NCI-H226 (cell line): ENCODE data around the gene RECQL5.

Experiments used
- DNase-seq: peaks from one replicate; pipeline ENCODE4 v3.0.0-alpha.2; 2015

Gene RECQL5

DNA sequence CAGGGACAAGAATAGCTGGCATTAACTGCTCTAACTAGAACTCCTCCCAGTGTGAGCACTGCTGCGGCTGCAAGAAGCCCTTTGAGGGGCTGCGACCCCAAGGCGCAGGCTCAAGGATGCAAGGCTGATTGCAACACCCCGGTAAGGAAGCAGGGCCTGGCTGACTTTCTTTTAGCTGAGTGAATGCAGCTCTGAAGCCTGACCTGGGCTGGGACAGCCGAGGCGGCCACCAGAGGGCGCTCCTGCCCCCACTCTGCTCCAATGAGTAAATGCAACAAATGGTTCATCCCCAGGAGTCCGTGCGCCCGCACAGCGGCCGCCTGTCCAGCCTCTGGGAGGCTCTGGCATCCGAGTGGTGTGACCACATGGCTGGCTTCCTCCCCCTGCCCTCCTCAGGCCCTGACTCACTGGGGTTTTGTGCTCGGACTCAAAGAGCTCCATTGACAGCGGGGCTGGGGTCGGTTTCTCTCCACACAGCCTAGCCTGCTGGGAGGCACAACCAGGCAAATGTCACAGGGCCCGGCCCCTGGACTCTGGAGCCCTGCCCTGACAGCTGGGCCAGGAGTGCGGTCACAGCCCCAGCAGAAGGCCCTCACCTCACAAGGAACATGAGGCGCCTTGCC lies 34.0 kb downstream of the RECQL5 start, which contains the start of gene SMIM5:
Gene SMIM5, plus strand, starts transcription at position 572 of the 623 bp plus-strand sequence. CDS start 6,768 bp downstream, outside the sequence.
- peak; percentile 92 for DNase-seq

DNA sequence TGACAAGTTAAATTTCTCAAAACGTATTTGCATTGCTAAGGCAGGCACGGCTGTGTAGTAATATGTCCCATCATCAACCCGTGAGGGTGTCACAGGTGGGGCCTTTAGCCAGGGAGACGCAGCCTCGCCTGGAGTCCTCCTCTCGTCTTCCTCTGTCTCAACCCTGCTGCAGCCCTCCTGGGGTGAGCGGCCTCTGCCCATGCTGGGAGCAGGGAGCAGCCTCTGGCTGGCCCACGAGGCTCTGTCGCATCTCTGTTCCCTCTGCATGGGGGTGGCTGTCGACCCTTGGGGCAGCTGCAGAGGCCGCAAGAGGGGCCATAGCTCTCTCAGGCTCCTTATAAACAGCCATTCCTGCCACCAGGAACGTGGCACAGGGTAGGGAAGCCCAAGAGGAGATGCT lies 34.5 kb downstream of the RECQL5 start:
- DNase-seq: no peak

DNA sequence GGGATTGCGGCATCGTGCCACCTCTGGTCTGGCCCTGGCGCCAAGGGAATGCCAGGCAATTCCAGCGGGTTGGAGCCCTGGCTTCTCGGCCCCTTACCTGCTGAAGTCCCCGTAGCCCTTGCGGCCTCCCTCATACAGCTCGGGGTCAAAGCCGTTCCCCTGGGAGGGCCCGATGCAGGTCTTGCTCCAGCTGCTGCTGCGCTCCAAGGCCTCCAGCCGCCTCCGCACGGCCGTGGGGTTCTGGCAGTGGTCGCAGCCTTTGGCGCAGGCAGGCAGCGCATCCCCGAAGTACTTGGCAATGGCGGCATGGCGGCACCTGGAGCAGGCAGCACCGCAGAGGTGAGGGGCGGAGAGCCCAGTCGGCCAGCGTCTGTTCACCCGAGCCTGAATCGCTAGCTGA lies 35.6 kb downstream of the RECQL5 start:
- no peak for DNase-seq

DNA sequence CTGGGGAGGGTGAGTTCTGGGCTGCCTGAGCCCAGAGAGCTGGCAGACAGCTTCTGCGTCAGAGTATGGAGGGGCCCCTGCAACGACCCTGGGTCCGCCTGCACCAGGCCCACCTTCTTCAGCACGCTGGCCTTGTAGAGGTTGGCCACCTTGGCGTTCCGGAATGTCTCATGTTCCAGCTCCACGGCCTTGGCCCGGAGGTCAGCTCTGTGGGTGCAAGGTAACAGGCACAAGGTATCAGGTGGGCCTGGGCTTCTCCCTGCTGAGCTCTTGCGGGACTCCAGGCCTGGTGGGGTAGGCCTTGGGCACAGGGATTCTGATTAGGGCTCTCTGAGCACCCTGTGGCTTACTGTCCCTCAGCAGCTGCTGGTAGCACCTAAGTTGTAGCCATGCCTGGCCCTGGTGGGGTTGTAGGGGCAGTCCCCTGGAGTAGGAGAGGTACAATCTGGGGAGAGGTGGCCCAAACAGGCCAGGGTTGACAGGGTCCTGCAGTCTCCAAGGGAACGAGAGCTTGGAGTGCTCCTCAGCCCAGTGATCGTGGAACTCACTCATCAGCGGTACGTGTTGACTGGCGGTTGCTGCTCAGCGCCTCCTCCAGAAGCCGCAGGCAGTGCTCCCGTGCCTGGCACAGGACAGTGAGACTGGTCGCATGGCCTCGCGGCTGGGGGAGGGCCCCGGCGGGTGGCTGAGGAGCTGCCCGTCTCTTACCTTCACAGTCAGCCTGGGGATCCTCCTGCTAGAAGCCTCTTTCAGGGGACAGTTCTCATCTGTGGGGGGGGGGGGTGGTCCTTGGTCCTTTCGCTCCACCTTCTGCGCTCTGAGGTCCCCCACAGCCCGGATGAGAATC lies 36.7 kb downstream of the RECQL5 start:
- DNase-seq: no peak

DNA sequence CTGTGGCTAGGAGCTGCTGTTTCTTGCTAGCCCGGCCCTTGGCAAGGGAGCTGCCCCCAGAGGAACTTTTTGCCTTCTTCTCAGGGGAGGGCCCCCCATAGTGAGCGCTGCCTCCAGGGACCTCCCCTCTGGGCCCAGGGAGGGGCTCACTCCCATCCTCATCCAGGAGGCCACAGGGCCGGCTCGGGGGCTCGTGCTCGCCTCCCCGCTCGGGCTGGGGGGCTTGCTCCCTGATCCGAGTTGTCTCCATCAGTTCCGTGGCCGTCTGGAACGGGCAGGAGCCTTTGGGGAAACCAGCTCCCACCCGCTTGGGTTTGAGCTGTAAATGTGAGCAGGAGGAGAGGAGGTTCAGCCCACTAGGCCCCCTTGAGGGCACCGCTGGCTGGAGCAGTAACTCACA lies 37.8 kb downstream of the RECQL5 start:
- no peak for DNase-seq

DNA sequence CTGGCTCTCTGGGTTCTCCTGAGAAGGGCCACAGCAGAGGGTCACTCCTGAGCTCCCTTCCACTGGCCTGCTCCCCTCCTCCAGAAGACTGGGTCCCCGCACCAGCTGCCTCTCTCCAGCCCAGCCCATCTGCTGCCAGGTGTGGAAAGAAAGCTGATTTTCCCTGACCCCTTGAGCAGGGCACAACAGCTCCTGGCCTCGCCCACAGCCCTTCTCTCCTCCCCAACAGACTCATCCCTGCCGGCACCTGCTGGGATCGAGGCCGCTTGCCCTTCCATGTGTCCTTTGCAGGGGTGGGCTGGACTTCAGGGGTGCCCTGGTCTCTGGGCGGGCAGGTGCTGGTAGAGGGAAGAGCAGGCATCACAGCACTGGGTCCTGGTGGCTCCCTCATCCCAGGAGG lies 38.5 kb downstream of the RECQL5 start:
- no peak for DNase-seq

DNA sequence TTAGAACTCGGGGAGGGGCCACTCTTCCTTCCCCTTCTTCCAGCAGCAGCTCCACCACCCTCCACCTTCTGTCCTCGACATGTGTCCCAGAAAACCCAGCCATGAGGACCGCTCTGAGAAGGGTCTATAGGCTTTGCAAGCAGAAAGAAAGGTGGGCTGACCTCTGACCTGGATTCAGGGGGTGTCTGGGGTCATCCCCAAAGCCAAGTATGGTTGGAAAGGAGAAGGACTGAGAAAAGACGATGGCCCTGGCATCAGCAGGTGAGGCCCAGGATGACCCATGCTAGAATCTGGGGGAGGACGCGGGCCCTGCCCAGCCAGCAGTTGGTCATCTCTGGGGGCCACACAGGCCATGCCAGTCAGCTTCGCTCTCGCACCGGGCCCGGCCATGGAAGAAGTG lies 39.9 kb downstream of the RECQL5 start:
- no peak for DNase-seq

DNA sequence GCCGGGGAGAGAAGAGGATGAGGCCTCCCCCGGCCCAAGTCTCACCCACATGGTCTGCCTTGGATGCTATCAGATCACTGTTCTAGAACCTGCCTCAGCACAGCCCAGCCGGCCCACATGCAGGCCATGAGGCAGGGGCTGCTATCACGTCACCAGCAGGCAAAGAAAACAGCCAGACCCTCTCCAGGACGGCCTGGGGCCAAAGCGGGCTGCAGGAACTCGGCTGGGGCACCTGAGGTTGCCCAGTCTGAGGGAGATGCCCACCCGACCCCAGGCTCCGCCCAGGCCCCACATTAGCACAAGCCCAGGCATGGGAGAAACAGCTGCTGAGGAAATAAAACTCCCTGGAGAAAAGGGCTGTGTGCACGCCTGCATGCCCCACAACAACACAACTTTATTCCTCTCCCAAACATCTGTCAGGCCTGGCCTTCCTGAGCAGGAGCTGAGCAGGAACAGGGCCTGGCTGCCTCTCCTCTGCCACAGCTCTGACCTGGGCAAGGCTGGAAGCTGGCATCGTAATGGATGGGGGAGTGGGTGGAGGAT lies 40.4 kb downstream of the RECQL5 start:
- no peak for DNase-seq

DNA sequence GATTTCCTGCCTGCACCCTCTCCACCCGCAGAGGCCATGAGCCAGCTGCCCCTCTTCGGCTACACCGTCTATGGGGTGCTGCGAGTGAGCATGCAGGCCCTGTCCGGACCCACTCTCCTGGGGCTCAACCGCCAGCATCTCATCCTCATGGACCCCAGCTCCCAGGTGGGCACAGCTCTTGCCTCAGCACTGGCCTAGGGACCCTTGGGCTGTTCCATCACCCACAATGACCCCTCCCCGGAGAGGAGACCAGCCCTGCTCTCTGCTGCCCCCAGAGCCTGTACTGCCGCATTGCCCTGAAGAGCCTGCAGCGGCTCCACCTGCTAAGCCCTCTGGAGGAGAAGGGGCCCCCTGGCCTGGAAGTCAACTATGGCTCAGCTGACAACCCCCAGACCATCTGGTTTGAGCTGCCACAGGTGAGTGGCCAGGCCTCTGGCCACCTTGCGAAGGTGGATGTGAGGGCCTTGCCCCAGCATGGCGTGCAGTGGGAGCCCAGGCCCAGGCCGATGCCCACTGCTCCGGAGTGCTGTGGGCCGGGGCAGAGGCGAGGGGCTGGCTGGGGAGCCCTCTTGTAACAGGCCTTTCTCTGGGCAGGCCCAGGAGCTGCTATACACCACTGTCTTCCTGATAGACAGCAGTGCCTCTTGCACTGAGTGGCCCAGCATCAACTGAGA lies 41.0 kb downstream of the RECQL5 start:
- no peak for DNase-seq

DNA sequence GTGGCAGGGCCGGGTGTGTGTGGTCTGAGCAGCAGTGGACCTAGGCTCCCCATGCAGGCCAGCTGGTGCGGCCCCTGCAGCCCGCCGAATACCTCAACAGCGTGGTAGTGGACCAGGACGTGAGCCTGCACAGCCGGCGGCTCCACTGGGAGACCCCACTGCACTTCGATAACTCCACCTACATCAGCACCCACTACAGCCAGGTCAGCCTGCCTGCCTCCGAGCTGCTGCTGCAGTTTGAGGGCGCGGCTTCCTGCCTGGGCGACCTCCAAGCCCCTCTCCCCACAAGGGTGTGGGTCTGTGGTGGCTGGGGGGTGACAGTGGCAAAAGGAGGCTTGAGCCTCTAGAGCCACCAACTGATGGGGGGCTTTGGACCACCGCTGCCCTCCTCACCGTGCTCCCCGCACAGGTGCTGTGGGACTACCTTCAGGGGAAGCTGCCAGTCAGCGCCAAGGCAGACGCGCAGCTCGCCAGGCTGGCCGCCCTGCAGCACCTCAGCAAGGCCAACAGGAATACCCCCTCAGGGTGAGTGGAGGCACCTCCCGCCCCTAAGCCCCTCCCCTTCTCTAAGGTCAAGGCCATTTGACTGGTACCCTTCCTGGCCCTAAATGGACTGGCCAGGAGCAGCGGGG lies 42.1 kb downstream of the RECQL5 start:
- DNase-seq: no peak

DNA sequence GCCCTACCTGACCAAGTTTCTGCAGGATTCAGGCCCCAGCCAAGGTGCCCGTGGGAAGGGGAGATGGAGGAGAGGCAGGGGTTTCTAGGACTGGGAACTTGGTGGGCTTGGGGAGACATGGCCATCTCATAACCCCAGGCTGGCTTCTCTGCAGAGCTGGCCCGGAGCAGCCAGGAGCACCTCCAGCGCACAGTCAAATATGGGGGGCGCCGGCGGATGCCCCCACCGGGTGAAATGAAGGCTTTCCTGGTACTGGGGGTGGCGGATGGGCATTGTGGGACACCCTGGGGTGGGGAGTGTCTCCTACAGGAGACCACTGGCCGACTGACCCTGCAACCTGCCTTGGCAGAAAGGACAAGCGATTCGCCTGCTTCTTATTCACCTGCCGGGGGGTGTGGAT lies 42.9 kb downstream of the RECQL5 start:
- DNase-seq: no peak

DNA sequence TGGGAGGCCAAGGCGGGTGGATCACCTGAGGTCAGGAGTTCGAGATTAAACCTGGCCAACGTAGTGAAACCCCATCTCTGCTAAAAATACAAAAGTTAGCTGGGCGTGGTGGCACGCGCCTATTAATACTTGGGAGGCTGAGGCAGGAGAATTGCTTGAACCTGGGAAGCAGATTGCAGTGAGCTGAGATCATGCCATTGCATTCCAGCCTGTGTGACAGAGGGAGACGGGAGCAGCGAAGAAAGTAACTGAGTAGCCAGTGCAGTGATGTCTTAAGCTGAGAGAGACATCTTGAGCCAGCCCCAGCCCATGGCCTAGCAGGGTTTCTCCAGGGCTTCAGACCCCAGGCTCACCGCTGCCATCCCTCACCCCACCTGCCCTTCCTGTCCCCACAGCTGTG lies 43.6 kb downstream of the RECQL5 start:
- no peak for DNase-seq

DNA sequence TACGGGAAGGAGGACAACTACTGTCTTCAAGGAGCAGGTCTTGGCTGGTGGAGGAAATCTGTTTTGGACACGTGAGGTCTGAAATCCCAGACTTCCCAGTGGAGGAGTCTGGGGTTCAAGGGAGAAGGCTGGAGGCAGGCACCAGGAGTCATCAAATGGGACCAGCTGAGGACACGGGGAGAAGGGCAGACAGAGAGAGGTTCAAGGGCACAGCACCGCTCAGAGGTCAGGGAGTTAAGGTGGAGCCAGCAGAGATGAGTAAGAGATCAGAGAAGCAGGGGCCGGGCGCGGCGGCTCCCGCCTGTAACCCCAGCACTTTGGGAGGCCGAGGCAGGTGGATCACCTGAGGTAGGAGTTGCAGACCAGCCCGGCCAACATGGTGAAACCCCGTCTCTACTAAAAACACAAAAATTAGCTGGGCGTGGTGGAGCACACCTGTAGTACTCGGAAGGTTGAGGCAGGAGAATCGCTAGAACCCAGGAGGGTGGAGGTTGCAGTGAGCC lies 44.1 kb downstream of the RECQL5 start:
- no peak for DNase-seq

DNA sequence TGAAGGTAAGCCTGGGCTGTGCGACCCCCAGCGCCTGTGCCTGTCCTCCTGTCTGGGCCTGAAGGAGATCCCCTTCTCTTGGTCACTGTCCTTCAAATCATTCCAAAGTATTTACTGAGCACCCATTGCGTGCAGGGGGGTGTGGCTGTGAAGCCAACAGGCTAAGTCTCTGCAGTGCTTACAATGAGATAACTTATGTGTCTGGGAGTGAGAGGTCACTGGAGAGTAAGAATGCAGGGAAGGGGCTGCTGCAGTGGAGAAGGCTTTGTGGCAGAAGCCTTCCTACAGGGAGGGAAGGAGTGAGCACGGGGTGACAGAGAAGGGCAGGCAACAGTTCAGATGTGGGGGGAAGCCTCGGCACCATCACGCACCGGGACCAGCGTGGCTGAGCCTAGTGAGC lies 44.9 kb downstream of the RECQL5 start:
- no peak for DNase-seq

DNA sequence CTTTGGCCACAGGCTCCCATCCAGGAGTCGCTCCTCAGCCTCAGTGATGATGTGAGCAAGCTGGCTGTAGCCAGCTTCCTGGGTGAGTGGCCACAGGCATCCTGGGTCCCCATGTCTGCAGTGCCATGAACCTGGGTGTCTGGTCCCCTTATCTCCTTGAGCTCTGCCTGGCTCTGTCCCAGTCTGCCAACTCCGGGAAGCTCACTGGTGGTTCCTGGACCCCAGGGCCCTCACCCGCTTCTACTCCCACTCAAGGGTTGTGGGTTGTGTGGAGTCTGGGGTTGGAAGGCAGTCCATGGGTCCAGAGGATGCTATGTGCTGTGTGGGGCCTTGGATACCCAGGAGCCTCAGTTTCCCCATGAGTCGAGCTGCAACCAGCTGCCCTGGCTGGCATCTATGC lies 45.5 kb downstream of the RECQL5 start:
- no peak for DNase-seq

DNA sequence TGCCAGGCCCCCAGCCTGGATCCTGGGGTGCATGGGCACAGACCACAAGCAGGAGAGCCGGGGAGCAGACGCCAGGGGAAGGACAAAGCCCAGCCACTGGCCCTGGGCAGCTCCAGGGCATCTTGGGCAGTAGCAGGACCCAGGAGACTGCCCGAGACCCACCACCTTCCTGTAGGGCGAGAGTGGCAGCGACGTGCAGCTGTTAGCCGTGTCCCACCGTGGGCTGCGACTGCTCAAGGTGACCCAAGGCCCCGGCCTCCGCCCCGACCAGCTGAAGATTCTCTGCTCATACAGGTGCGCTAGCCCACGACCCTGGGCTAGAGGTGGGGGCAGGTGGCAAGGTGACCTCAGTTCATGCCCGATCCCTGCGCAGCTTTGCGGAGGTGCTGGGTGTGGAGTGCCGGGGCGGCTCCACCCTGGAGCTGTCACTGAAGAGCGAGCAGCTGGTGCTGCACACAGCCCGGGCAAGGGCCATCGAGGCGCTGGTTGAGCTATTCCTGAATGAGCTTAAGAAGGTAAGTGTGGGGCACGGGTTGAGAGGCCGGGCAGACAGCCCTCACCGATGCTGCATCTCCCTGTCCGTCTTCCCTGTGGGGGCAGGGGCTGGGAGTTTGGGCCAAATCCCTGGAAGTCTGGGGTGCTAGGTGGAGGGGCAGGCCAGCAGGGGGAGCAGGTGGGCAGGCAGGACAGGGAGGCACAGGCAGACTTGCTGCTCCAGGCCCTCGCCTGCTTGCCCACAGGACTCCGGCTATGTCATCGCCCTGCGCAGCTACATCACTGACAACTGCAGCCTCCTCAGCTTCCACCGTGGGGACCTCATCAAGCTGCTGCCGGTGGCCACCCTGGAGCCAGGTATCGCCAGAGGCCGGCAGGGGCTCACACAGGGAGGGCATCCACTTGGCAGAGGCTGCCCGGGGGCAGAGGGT lies 47.2 kb downstream of the RECQL5 start:
- DNase-seq: peak; percentile 24

DNA sequence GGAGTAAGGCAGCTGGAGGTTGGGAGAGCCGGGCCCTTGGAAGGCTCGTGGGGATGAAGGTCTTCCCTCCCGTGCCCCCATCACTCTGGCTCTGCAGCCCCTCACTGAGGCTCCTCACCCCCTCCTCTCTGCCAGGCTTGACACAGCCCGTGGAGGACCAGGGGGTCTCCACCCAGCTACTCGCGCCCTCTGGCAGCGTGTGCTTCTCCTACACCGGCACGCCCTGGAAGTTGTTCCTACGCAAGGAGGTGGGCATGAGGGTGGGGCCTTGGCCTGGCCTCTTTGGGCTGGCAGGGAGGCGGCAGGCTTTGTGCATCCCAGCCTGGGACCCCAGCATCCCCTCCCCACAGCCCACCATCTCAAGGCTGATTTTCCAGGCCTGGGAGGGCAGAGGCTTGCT lies 49.3 kb downstream of the RECQL5 start:
- no peak for DNase-seq

DNA sequence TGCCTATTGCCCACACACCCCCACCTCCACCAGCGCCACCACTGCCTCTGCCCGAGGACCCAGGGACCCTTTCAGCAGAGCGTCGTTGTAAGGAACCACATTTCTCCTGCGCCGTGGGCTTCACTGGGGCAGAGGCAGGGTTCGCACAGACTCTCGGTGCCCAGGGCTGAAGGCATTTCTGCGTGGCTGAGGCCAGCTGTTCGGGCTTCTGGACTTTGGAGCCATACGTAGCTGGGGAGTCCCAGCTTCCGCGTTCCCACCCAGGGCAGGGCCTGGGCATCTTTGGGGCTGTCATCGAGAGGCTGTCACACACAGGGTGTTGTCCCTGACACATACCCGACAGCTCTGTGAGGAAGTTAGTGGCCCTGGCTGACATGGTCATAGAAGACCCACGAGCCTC lies 49.7 kb downstream of the RECQL5 start:
- no peak for DNase-seq

DNA sequence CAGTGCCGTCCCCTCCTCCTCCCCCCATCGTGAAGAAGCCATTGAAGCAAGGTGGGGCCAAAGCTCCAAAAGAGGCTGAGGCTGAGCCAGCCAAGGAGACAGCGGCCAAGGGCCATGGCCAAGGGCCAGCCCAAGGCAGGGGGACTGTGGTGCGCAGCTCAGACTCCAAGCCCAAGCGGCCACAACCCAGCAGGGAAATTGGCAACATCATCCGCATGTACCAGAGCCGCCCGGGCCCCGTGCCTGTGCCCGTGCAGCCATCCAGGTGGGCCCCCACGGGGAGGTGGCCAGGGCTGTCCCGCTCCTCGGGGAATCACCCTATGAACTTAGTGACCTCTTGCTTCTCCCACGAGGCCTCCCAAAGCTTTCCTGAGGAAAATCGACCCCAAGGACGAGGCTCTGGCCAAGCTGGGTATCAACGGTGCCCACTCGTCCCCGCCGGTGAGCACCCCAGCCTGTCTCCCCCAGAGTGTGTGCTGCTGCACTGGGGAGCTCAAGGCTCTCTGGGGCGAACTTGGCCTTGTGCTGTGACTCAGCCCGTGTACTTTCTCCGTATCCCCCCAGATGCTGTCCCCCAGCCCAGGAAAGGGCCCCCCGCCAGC lies 50.3 kb downstream of the RECQL5 start:
- no peak for DNase-seq

DNA sequence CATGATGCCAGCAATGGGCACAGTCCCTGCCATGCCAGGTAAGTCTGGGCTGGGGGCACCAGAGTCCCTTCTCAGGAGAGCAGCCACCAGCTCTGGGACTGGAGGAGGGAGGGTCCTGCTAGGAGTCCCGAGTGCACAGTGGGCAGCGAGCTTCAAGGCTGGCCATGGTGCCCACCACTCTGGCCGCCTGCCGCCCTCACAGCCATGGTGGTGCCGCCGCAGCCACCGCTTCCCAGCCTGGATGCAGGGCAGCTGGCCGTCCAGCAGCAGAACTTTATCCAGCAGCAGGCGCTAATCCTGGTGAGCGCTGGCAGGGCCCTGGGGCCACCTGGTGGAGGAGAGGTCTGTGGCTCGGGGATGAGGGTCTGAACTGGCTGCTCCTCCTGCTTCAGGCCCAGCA lies 51.7 kb downstream of the RECQL5 start:
- no peak for DNase-seq

DNA sequence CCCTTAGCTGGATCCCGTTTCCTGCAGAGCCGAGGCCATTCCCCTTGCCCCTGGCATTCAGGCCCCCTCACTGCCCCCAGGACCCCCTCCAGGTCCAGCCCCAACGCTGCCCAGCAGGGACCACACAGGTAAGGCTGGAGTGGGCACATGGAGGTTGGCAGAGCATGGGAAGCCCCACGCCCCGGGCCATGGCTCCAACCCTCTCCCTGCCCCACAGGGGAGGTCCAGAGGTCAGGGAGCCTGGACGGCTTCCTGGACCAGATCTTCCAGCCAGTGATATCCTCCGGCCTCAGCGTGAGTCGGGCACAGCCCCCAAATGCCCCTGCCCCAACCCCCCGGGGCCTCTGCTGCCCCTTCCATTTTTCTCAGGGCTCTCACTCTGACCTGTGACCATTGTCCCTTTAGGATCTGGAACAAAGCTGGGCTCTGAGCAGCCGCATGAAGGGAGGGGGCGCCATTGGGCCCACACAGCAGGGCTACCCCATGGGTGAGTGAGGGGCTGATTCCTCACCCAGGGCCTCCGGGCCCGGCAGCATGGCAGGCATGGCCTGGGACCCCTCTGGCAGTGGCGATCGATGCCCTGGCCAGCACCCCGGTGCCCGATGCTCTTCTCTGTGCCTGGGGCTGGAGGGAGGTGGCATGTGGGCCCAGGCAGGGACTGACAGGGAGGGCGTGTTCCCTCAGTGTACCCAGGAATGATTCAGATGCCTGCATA lies 52.2 kb downstream of the RECQL5 start:
- DNase-seq: no peak
